GM19328 (cell line): ENCODE results near the gene SLC35E1.

Source experiments
- ATAC-seq: cut with Tn5 transposase; IDR thresholded peaks from one replicate; pipeline ENCODE4 v1.9.1; 2021; ENCODE audit warnings: mild to moderate bottlenecking, moderate library complexity; ENCODE audit not compliant: unreplicated experiment

SLC35E1 gene

GRCh38 chr19:16598848-16599247 is 26.6 kb upstream of the SLC35E1 start:
- no peak for ATAC-seq

- ATAC-seq: no peak
Observed at GRCh38 chr19:16596399-16596798, 24.2 kb upstream of the SLC35E1 start.

- ATAC-seq: no peak
Observed at GRCh38 chr19:16595097-16595496, 22.9 kb upstream of the SLC35E1 start.

GRCh38 chr19:16594681-16595091 is 22.5 kb upstream of the SLC35E1 start:
- no peak for ATAC-seq

- ATAC-seq: no peak
Observed at GRCh38 chr19:16594131-16594586, 21.9 kb upstream of the SLC35E1 start.

- no peak for ATAC-seq
Observed at GRCh38 chr19:16593181-16593580, 21.0 kb upstream of the SLC35E1 start.

- ATAC-seq: no peak
Observed at GRCh38 chr19:16591803-16592556, 19.8 kb upstream of the SLC35E1 start.

- ATAC-seq: no peak
Observed at GRCh38 chr19:16590876-16591802, 18.9 kb upstream of the SLC35E1 start.

- ATAC-seq: no peak
Observed at GRCh38 chr19:16589917-16590316, 17.7 kb upstream of the SLC35E1 start.

GRCh38 chr19:16588824-16589577 is 16.8 kb upstream of the SLC35E1 start:
- ATAC-seq: no peak

GRCh38 chr19:16587833-16588823 is 15.9 kb upstream of the SLC35E1 start:
- peak; percentile 39 for ATAC-seq

GRCh38 chr19:16586991-16587832 is 15.0 kb upstream of the SLC35E1 start:
- no peak for ATAC-seq

GRCh38 chr19:16586477-16586871 is 14.3 kb upstream of the SLC35E1 start:
- no peak for ATAC-seq

- no peak for ATAC-seq
Observed at GRCh38 chr19:16585808-16586476, 13.7 kb upstream of the SLC35E1 start.

- no peak for ATAC-seq
Observed at GRCh38 chr19:16585094-16585801, 13.0 kb upstream of the SLC35E1 start.

GRCh38 chr19:16584248-16585093 is 12.3 kb upstream of the SLC35E1 start:
- peak; percentile 41 for ATAC-seq
